Tongue (tissue), 2 donors: Measurements from ENCODE around the gene FBXO10. TPM values are rescaled to one million over a fixed set of nuclear protein-coding genes. Genes with fewer than 3 reads are reported as not detected.
A peak's percentile ranks its signal among the peaks of the same experiment; 100 is the strongest.
"Not testable (repeated sequence)": the region's sequence is repeated elsewhere in the genome, so short reads cannot be mapped to it uniquely, and the experiment has no call there.

Experiments
- DNase-seq: peaks from one replicate; pipeline ENCODE4 v3.0.0-alpha.2; 2015
- total RNA-seq: library from RNA; depleted of rRNA; stranded (reverse); fragments of >200 nt; gene quantifications from one replicate; pipeline ENCODE4 v1.2.3, GENCODE V29; 2014

The FBXO10 gene
- total RNA-seq, 1 donor from 2014 or later, result 29.5 TPM

GRCh38 chr9:37549527-37549926 lies 26.7 kb downstream of the FBXO10 start:
- no peak for DNase-seq

GRCh38 chr9:37547328-37547878 lies 28.8 kb downstream of the FBXO10 start:
- no peak for DNase-seq

DNA sequence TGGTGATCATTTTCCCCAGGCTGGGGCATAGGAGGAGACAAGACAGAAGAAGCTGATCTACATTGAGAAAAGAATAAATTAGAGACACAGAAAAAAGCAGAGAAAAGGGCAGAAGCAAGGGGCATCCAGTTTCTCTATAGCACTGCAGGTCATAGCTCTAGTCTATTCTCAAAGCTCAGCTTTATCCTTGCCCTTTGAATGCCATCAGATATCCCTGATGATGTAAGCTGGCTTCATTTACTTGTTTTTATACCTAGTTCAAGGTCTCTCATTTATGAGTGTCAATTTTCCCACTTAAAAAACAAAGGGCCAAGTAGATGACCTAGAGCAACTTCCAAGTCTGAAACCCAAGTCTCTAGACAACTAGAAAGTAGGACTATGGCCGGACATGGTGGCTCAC lies 32.7 kb downstream of the FBXO10 start:
- no peak for DNase-seq

GRCh38 chr9:37542895-37543294 lies 33.3 kb downstream of the FBXO10 start:
- no peak for DNase-seq

DNA sequence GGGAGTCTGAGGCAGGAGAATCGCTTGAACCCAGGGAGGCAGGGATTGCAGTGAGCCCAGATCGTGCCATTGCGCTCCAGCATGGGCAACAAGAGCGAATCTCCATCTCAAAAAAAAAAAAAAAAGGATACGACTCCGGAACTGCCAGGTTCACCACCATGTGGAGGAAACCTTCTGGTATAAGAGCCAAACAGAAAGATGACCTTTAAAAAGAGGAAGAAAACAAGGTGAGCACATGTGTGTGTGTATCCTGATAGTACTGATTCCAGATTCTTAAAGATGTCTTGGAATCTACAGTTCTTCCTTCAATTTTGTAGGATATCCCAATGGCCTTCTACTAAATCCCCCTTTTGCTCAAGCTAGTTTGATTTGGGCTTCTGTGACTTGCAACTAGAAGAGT lies 33.7 kb downstream of the FBXO10 start:
- no peak for DNase-seq

- DNase-seq, result no peak
Observed at GRCh38 chr9:37541465-37541864, 34.7 kb downstream of the FBXO10 start.

- DNase-seq, result no peak
Observed at GRCh38 chr9:37540634-37541033, 35.5 kb downstream of the FBXO10 start.

DNA sequence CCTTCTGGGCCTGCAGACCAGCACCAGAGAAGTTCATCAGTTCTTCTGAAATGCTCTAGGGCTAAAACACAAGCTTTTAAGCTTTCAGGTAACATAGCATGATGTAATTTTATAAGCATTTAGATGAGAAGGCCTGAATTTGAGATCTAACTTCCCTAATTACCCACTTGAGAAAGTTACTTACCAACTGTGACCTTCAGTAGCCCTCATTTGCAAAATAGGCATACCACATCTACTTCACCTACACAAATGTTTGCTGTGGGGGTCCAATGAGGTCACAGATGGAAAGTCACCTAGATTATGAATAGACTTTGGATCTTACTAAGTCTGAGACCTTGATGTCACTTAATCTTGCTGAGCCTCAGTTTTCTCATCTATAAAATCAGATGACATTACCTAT lies 36.5 kb downstream of the FBXO10 start:
- no peak for DNase-seq

- no peak for DNase-seq
Observed at GRCh38 chr9:37538099-37538498, 38.1 kb downstream of the FBXO10 start.

- DNase-seq, result no peak
Observed at GRCh38 chr9:37534901-37535300, 41.3 kb downstream of the FBXO10 start.

DNA sequence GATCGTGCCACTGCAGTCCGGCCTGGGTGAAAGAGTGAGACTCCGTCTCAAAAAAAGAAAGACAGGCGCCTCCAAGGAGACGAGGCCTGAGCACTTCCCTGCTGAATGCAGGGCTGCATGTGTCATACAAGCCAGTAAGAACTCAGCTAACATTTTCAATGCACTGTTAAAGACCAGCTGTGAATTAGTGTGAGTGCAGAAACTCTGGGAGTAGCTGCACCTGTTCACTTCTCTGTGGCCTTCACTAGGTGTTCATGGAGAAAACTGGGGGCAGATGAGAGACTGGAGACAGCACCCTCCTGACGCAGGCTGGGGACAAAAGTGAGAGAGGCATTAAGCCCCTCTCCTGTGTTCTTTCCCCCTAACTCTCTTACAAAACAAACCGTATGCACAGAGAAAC lies 41.8 kb downstream of the FBXO10 start:
- DNase-seq, result no peak

DNA sequence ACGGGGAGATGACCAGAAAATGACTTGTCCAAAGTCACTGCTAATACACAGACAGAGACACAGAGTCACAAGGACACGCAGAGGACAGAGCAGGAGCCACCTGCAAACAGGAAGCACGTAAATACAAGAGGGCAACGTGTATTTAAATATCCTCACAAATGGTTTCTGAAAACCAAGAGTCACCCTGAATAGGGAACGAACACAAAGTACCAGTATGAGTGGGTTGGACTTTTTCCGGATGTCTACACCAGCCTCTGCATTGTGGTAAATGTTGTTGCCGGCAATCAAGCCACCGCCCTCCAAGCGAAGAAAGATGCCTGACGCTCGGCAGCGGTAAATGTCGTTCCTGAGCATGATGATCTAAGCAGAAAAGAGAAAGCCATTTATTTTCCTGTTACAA lies 44.5 kb downstream of the FBXO10 start:
- no peak for DNase-seq

DNA sequence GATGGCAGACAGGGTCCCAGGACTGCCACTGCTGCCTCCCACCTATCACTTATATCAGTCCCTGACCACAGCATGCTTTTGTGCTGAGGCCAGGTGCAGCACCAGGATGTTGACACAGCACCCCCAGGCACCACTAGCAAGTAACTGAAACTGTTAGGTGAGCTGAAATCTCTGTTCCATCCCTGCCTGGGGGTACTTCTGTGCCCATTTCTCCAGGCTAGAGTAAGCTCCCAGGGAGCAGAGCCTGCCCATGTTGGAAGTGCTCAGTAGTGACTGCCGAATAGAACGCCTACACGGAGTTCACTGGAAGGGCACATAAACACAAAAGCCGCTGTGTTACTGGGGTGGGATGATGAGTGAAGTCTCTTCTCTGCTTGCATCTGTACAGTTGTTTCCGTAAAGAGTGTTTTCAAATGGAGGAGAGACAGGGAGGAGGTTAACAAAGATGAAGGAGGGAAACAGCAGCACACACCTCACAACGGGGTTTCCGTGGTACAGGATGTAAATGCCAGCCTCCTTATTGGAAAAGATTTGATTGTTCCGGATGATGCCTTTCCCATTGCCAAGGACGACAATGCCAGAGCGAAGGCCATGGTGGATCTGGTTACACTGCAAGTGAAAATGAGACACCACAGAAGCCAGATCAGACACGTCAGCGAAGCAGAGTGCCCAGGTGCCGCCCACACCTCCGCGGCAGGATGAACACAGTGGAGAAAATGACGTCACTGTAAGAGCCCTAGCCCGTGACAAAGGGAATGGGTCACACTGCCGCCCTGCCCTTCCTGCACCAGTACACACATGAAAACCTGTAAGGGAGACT lies 47.3 kb downstream of the FBXO10 start:
- no peak for DNase-seq

DNA sequence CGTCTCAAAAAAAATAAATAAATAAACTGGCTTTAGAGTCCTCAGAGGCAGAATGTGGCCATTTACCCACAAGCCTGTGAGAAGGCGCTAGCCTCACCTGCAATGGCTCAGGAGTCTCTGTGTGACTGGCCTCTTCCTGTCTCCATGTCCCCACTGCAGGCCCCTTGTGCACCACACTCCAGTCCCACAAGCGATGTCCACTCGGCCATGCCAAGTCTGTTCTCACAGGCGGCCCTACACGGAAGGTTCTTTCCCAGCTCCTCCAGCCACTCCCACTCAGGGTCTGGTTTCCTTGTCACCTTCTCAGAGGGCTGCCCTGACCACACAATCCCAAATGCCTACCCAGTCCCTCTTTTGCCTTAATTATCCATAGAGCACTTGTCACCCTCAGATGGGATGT lies 52.3 kb downstream of the FBXO10 start:
- DNase-seq, result no peak

GRCh38 chr9:37522971-37523370 lies 53.2 kb downstream of the FBXO10 start:
- DNase-seq, result no peak

GRCh38 chr9:37521111-37521510 lies 55.1 kb downstream of the FBXO10 start:
- no peak for DNase-seq

- peak; percentile 27 for DNase-seq
Observed at GRCh38 chr9:37520641-37521040, 55.5 kb downstream of the FBXO10 start.

- DNase-seq, result no peak
Observed at GRCh38 chr9:37517923-37518322, 58.3 kb downstream of the FBXO10 start.

- no peak for DNase-seq
Observed at GRCh38 chr9:37515620-37516258, 60.4 kb downstream of the FBXO10 start.

GRCh38 chr9:37514999-37515398 lies 61.2 kb downstream of the FBXO10 start:
- no peak for DNase-seq

GRCh38 chr9:37514415-37514814 lies 61.8 kb downstream of the FBXO10 start:
- DNase-seq, result not testable (repeated sequence)

DNA sequence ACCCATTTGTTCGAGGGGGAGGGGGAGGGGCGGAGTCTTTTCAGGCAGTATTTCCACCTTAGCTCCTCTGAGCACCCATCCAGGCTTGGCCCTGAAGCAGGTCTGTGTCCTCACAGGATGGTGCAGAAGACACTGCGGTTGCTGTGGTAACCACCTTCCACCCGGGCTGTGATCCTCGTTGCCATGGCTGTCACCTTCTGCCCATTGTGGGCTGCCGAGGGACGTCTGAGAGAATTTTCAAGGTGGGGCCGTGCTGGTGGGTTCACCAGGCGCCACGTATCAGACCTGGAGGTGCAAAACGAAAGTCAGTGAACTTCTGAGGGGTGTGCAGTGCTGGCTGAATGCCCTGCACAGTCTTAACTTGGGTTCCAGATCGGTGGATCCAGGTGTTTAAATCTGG lies 63.7 kb downstream of the FBXO10 start:
- DNase-seq, result no peak
